Nephron (organoid): ENCODE data around the gene CCDC138.

Source experiments
- H3K27ac Mint-ChIP-seq, 3 experiments: 2 replicates each; pipeline ENCODE4 v1.8.0; 2020; ENCODE audit warnings: mixed read lengths in 3 of 3, mild to moderate bottlenecking in 2 of 3, moderate library complexity in 1 of 3
- H3K27me3 Mint-ChIP-seq: 2 replicates; pipeline ENCODE4 v1.8.0; 2021; ENCODE audit warnings: low read depth, mild to moderate bottlenecking, moderate library complexity, mixed read lengths
- H3K36me3 Mint-ChIP-seq: 2 replicates; pipeline ENCODE4 v1.8.0; 2020; ENCODE audit warnings: low read depth, mixed read lengths
- H3K4me1 Mint-ChIP-seq: 2 replicates; pipeline ENCODE4 v1.8.0; 2020; ENCODE audit warnings: mixed read lengths
- H3K4me3 Mint-ChIP-seq, 3 experiments: 2 replicates each; pipeline ENCODE4 v1.8.0; 2020; ENCODE audit warnings: mild to moderate bottlenecking in 3 of 3, mixed read lengths in 3 of 3, moderate library complexity in 2 of 3
- H3K9me3 Mint-ChIP-seq: 2 replicates; pipeline ENCODE4 v1.8.0; 2020; ENCODE audit warnings: mixed read lengths
- CTCF ChIP-seq, 3 experiments: fragments of 200-600 bp; sonication (generic); IDR thresholded peaks; one replicate each; pipeline ENCODE4 v1.5.0; 2021; ENCODE audit warnings: antibody characterized with exemption in 3 of 3; ENCODE audit not compliant: unreplicated experiment in 3 of 3

The CCDC138 gene

DNA sequence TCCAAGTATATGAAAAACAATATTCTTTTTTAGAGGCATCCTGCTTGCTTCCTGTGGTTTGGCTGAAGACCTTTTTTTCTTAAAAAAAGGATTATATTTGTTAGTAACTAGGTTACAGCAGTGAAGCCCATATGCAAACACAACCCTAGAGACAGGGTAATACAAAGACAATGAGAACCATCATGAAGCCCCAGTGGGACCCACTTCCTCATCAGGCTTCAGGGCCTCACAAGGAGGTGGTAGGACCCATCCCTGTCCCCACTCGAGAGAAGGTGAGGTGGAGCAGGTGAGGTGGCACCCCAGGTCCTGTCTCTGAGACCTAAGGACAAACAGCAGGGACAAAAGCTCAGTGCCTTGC is 122.1 kb downstream of the CCDC138 start:
- peaks cover 3% of the 10 kb centered on the region for H3K36me3 Mint-ChIP-seq
- peaks cover 5% of the 10 kb centered on the region for H3K4me1 Mint-ChIP-seq
- no peak overlapping the region for H3K4me3 Mint-ChIP-seq
- no peak for TF ChIP-seq CTCF (IDR thresholded peaks at IDR 0.05; ENCODE audit: unreplicated experiment in 3 of 3)
- no peaks in the 10 kb centered on the region for H3K9me3 Mint-ChIP-seq
- H3K27ac Mint-ChIP-seq = no peak overlapping the region
- no peaks in the 10 kb centered on the region for H3K27me3 Mint-ChIP-seq

DNA sequence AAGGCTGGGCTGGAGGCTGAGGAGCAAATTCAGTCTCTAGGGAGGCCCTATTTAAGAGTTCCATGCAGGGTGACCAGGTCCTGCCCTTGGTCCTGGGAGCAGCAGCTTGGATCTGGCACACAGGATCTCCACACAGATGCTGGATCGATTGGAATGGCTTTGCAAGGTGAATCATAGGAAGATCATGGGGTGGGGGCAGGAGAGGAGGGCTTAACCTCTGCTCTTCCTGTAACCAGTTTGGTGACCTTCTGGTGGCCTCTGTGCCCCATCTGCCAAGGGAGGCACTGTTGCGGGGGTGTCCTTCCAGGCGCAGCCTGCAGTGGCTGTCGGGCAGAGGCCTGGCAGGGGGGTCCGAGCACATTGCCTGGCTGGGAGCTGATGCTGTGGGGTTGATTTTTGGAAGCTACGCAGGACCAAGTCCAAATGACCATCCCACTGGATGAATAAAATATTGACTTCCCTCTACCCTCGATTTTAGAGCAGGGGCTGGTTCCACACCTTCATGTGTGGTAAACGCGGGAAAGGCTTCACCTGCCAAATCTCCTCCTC is 122.8 kb downstream of the CCDC138 start:
- Mint-ChIP-seq H3K27me3 (no peaks in the 10 kb centered on the region), H3K36me3 (peaks cover 2% of the 10 kb centered on the region), H3K4me3 (no peak overlapping the region), H3K9me3 (no peaks in the 10 kb centered on the region), H3K27ac (no peak overlapping the region), H3K4me1 (peaks cover 5% of the 10 kb centered on the region)
- no peak for TF ChIP-seq CTCF (IDR thresholded peaks at IDR 0.05; ENCODE audit: unreplicated experiment in 3 of 3)

DNA sequence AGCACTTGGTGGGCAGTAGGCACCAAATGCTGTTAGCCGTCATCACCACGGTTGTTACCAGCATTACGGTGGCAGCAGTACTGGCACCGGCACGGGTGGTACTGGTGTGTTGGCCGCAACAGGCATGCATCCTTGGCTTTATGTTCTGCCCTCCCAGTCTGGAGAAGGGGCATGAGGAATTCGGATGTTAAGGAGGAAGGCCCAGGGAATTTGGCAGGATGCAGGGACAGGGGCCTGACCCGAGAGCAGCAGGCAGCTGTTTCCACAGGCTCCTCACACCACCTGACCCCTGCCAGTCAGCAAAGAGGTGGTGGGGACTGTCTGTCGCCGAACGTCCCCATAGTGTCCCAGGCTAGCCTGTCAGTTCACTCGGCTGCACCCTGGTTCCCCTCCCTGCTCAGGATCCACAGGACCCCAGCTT is 123.5 kb downstream of the CCDC138 start:
- no peaks in the 10 kb centered on the region for H3K27me3 Mint-ChIP-seq
- H3K4me1 Mint-ChIP-seq = peaks cover 5% of the 10 kb centered on the region
- no peaks in the 10 kb centered on the region for H3K9me3 Mint-ChIP-seq
- H3K4me3 Mint-ChIP-seq = no peak overlapping the region
- no peak overlapping the region for H3K27ac Mint-ChIP-seq
- no peak for TF ChIP-seq CTCF (IDR thresholded peaks at IDR 0.05; ENCODE audit: unreplicated experiment in 3 of 3)
- H3K36me3 Mint-ChIP-seq = no peaks in the 10 kb centered on the region

DNA sequence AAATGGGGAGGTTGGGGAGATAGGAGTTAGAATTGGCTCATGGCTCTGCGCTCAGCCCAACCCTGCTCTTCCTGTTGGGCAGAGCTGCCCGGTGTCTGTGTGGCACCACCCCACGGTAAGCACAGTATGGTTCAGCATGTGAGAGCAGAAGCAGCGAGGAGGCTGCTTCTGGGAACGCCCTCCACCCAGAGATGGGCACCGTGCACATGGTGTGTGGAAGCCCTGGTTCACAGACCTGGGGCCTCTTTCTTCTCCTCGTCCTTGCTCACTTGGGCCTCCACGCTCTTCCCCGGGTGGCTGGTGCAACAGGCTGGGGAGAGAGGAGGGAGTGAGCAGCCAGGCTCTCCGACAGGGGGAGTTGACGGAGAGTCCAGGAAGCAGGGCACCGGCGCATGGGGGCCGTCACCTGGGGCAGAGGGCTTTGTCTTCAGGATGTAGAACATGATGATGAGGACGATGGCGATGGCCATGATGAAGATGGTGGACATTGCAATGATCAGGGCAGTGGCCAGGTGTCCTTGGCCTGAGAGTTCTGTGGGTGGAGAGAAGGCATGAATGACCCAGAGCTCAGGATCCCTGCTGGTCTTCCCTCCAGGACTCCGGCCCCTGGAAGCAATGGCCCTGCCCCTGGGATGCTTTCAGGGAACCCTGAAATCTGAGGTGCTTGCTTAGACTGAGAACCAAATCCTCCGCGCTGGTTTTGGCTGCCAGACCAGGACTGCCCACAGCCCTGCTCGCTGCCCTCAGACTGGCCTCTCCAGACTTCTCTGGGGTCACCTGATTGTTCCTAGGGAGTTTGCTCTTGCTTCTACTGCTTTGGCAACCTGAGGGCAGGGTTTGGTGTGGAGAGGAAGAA is 124.2 kb downstream of the CCDC138 start:
- no peaks in the 10 kb centered on the region for H3K27me3 Mint-ChIP-seq
- H3K27ac Mint-ChIP-seq = no peak overlapping the region
- H3K9me3 Mint-ChIP-seq = no peaks in the 10 kb centered on the region
- peaks cover 5% of the 10 kb centered on the region for H3K4me1 Mint-ChIP-seq
- no peak for TF ChIP-seq CTCF (IDR thresholded peaks at IDR 0.05; ENCODE audit: unreplicated experiment in 3 of 3)
- H3K4me3 Mint-ChIP-seq = no peak overlapping the region
- H3K36me3 Mint-ChIP-seq = no peaks in the 10 kb centered on the region

- no peaks in the 10 kb centered on the region for H3K27me3 Mint-ChIP-seq
- TF ChIP-seq CTCF (IDR thresholded peaks at IDR 0.05; ENCODE audit: unreplicated experiment in 3 of 3) = no peak
- H3K27ac Mint-ChIP-seq = no peak overlapping the region
- H3K4me3 Mint-ChIP-seq = no peak overlapping the region
- H3K36me3 Mint-ChIP-seq = no peaks in the 10 kb centered on the region
- peaks cover 5% of the 10 kb centered on the region for H3K4me1 Mint-ChIP-seq
- no peaks in the 10 kb centered on the region for H3K9me3 Mint-ChIP-seq
These were observed 124.8 kb downstream of the CCDC138 start for GRCh38 chr2:108911401-108911800.
